Fibroblast of lung (primary cell): Measurements from ENCODE around the gene CYP4F11. TPM values are rescaled to one million over a fixed set of nuclear protein-coding genes. Genes with fewer than 3 reads are reported as not detected.

Experiments
- DNase-seq, 2 donors: peaks; one replicate each; pipeline versions ENCODE4 v3.0.0 to v3.0.0-alpha.2; 2010; ENCODE audit warnings: low read depth in 2 of 2
- H2AFZ ChIP-seq: 2 replicates; pipeline ENCODE4 v1.5.1; 2012; ENCODE audit warnings: low read length, control low read depth, inconsistent platforms
- H3K27ac ChIP-seq: 2 replicates; pipeline ENCODE4 v1.5.1; 2011; ENCODE audit warnings: low read length, control low read depth; ENCODE audit not compliant: insufficient read depth
- H3K27me3 ChIP-seq: 2 replicates; pipeline ENCODE4 v1.5.1; 2011; ENCODE audit warnings: mild to moderate bottlenecking, low read length; ENCODE audit not compliant: control insufficient read depth, insufficient read depth
- H3K36me3 ChIP-seq: 2 replicates; pipeline ENCODE4 v1.5.1; 2011; ENCODE audit warnings: low read length; ENCODE audit not compliant: control insufficient read depth, insufficient read depth
- H3K4me1 ChIP-seq: 2 replicates; pipeline ENCODE4 v1.5.1; 2011; ENCODE audit warnings: low read length; ENCODE audit not compliant: control insufficient read depth, insufficient read depth; ENCODE audit errors: extremely low read depth
- H3K4me2 ChIP-seq: 2 replicates; pipeline ENCODE4 v1.5.1; 2011; ENCODE audit warnings: low read length, control low read depth; ENCODE audit not compliant: insufficient read depth; ENCODE audit errors: extremely low read depth
- H3K4me3 ChIP-seq, 4 experiments: fragments of 200-600 bp in 1 of 4; sonication (generic) in 1 of 4; replicated peaks in 1 of 4; 2 replicates each; pipeline ENCODE4 v1.5.1; 2011 to 2016; ENCODE audit warnings: low read length in 4 of 4, low read depth in 3 of 4, mild to moderate bottlenecking in 3 of 4, control low read depth in 2 of 4, inconsistent platforms in 1 of 4, mixed read lengths in 1 of 4; ENCODE audit not compliant: insufficient read depth in 1 of 4; ENCODE audit errors: control extremely low read depth in 1 of 4
- H3K79me2 ChIP-seq: 2 replicates; pipeline ENCODE4 v1.5.1; 2012; ENCODE audit warnings: mild to moderate bottlenecking, low read length, inconsistent platforms; ENCODE audit not compliant: control insufficient read depth, insufficient read depth
- H3K9ac ChIP-seq: 2 replicates; pipeline ENCODE4 v1.5.1; 2011; ENCODE audit warnings: mild to moderate bottlenecking, low read length, control low read depth; ENCODE audit not compliant: insufficient read depth
- H3K9me3 ChIP-seq: 2 replicates; pipeline ENCODE4 v1.5.1; 2012; ENCODE audit warnings: low read depth, low read length; ENCODE audit not compliant: control insufficient read depth, insufficient read depth
- H4K20me1 ChIP-seq: 2 replicates; pipeline ENCODE4 v1.5.1; 2011; ENCODE audit warnings: low read length; ENCODE audit not compliant: control insufficient read depth, insufficient read depth; ENCODE audit errors: extremely low read depth
- CTCF ChIP-seq, 2 donors: IDR thresholded peaks in 1 of 2; conservative IDR thresholded peaks in 1 of 2; 1 replicate in 1 of 2; 2 replicates in 1 of 2; pipeline ENCODE4 v1.5.1; 2011 to 2012; ENCODE audit warnings: low read length in 2 of 2, control low read depth in 1 of 2, inconsistent platforms in 1 of 2, low read depth in 1 of 2, mild to moderate bottlenecking in 1 of 2
- EZH2 ChIP-seq: IDR thresholded peaks from 2 replicates; pipeline ENCODE4 v1.5.1; 2012; ENCODE audit warnings: low read length, control low read depth, mild to moderate bottlenecking; ENCODE audit errors: missing control alignments
- polyA plus RNA-seq, 2 donors: library from polyadenylated mRNA; depleted of rRNA in 1 of 2; stranded (reverse) in 1 of 2; unstranded in 1 of 2; fragments of >200 nt; gene quantifications; 2 replicates each; pipeline ENCODE4 v1.2.1, GENCODE V29; 2011 to 2012; ENCODE audit warnings: missing spikeins in 1 of 2
- total RNA-seq: library from RNA; depleted of rRNA; stranded (reverse); fragments of >200 nt; gene quantifications from 2 replicates; pipeline ENCODE4 v1.2.1, GENCODE V29; 2014

CYP4F11 gene
- total and polyA plus RNA-seq, 2 donors (not counting 1 experiment from before 2014, with no cell fraction given): not detected

- no peak overlapping the region for H2AFZ ChIP-seq
- H3K9me3 ChIP-seq: no peaks in the 10 kb centered on the region
- TF ChIP-seq CTCF (conservative IDR thresholded peaks at IDR 0.05 in 1 of 2, IDR thresholded peaks at IDR 0.05 in 1 of 2; ENCODE audit: low read depth in 1 of 2, low read length in 2 of 2): no peak
- no peak for TF ChIP-seq EZH2
- H3K4me1 ChIP-seq: no peaks in the 10 kb centered on the region
- H3K27ac ChIP-seq: no peak overlapping the region
- no peaks in the 10 kb centered on the region for H4K20me1 ChIP-seq
- no peak for DNase-seq
- H3K79me2 ChIP-seq: no peaks in the 10 kb centered on the region
- H3K36me3 ChIP-seq: no peaks in the 10 kb centered on the region
- H3K4me2 ChIP-seq: no peak overlapping the region
- H3K9ac ChIP-seq: no peak overlapping the region
- no peaks in the 10 kb centered on the region for H3K27me3 ChIP-seq
- H3K4me3 ChIP-seq: no peak overlapping the region
Observed at GRCh38 chr19:15944401-15944800, 10.1 kb upstream of the CYP4F11 start.

- H3K27ac ChIP-seq: no peak overlapping the region
- no peak for TF ChIP-seq EZH2
- TF ChIP-seq CTCF (conservative IDR thresholded peaks at IDR 0.05 in 1 of 2, IDR thresholded peaks at IDR 0.05 in 1 of 2; ENCODE audit: low read depth in 1 of 2, low read length in 2 of 2): no peak
Observed at GRCh38 chr19:15937771-15938170, 3.4 kb upstream of the CYP4F11 start.

GRCh38 chr19:15936950-15937349 lies 2.6 kb upstream of the CYP4F11 start:
- Histone ChIP-seq H3K27ac (no peak overlapping the region), H3K4me3 (no peak overlapping the region), H3K9me3 (no peaks in the 10 kb centered on the region), H3K4me2 (no peak overlapping the region), H3K4me1 (no peaks in the 10 kb centered on the region), H4K20me1 (no peaks in the 10 kb centered on the region), H3K9ac (no peak overlapping the region), H2AFZ (no peak overlapping the region), H3K27me3 (no peaks in the 10 kb centered on the region), H3K36me3 (no peaks in the 10 kb centered on the region), H3K79me2 (no peaks in the 10 kb centered on the region)
- no peak for TF ChIP-seq EZH2
- TF ChIP-seq CTCF (conservative IDR thresholded peaks at IDR 0.05 in 1 of 2, IDR thresholded peaks at IDR 0.05 in 1 of 2; ENCODE audit: low read depth in 1 of 2, low read length in 2 of 2): no peak
- DNase-seq: no peak

More at GRCh38 chr19:15937771-15938170, 3.4 kb upstream of the CYP4F11 start:
- Histone ChIP-seq H3K4me2 (no peak overlapping the region), H3K27me3 (no peaks in the 10 kb centered on the region), H3K9ac (no peak overlapping the region), H3K4me1 (no peaks in the 10 kb centered on the region), H2AFZ (no peak overlapping the region), H3K9me3 (no peaks in the 10 kb centered on the region), H3K79me2 (no peaks in the 10 kb centered on the region), H4K20me1 (no peaks in the 10 kb centered on the region), H3K4me3 (no peak overlapping the region), H3K36me3 (no peaks in the 10 kb centered on the region)
- DNase-seq: no peak
